ENCODE measurements around the gene PSMD6.

GRCh38 chr3:64056606-64057180, 33.4 kb upstream of the PSMD6 start:
- TF ChIP-seq EZH2 (IDR thresholded peaks at IDR 0.05; ENCODE audit: insufficient read depth, low read length) (no peak), CTCF (IDR thresholded peaks at IDR 0.05; ENCODE audit: insufficient read depth, low read depth, low read length) (no peak)

Measured in astrocyte (in vitro differentiated cells and primary cell).